Ishikawa (cell line): ENCODE measurements around the gene SLCO4A1.

Source experiments
- CEBPB ChIP-seq: IDR thresholded peaks from 2 replicates; pipeline ENCODE4 v1.6.1; 2012
- EGR1 ChIP-seq: IDR thresholded peaks from 2 replicates; pipeline ENCODE4 v1.6.1; 2012
- EP300 ChIP-seq: IDR thresholded peaks from 2 replicates; pipeline ENCODE4 v1.6.1; 2012; ENCODE audit warnings: borderline replicate concordance
- FOXM1 ChIP-seq: IDR thresholded peaks from 2 replicates; pipeline ENCODE4 v1.6.1; 2012; ENCODE audit warnings: low read depth, borderline replicate concordance
- MAX ChIP-seq: IDR thresholded peaks from 2 replicates; pipeline ENCODE4 v1.6.1; 2012
- TAF1 ChIP-seq: IDR thresholded peaks from 2 replicates; pipeline ENCODE4 v1.6.1; 2012; ENCODE audit warnings: low read depth, mild to moderate bottlenecking
- YY1 ChIP-seq: IDR thresholded peaks from 2 replicates; pipeline ENCODE4 v1.6.1; 2012; ENCODE audit warnings: low read depth
- ZBTB7A ChIP-seq: IDR thresholded peaks from 2 replicates; pipeline ENCODE4 v1.6.1; 2012; ENCODE audit warnings: low read depth
- TF ChIP-seq, protein P1 (sequence below): IDR thresholded peaks from 2 replicates; pipeline ENCODE4 v1.6.1; 2012; ENCODE audit warnings: low read depth, mild to moderate bottlenecking

DNA sequence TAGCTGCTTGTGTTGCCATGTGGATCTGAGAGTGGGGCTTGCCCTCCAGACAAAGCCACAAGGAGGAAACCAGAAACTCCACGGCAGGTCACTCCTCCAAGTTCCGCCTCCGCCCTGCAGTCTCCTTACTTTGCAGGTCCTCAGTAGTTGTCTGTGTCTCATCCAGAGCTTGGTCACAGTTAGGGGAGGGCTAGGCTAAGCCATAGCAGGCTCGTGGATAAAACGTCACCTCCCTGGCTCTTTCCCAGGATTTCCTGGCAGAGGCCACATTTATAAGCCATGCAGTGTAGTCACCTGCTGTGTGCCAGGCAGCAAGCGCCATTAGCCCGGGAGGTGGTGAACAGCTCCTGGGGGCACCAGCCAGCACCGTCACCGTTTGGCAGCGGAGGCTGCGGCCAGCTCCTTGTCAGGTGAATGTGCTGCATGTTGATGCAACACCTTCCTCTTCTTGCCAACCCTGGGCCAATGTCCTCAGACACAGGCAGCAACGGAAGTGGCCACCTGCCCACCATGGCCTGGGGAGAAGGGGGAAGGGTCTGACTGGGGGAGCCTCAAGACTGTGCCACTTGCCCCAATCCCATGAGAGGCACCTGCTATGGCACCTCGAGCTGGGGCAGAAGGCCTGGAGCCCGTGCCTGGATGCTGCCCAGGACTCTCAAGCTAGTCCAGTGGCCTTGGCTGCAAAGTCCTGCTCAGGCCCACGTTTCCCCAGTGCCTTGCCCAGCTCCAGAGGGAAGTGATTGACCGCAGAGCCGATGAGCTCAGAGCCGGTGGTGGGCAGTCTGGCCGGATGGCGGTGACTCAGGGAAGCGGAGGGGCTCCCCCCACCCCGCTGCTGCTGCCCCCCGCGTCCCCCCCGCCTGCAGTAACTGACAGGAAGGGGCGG lies 39.0 kb upstream of the SLCO4A1 start:
- TF ChIP-seq TAF1 = no peak
- TF ChIP-seq YY1 = no peak
- no peak for TF ChIP-seq EGR1
- no peak for TF ChIP-seq ZBTB7A
- TF ChIP-seq FOXM1 = no peak
- peak; percentile 46; the same call in 1 of the 2 replicates for TF ChIP-seq MAX
- TF ChIP-seq, protein P1, sequence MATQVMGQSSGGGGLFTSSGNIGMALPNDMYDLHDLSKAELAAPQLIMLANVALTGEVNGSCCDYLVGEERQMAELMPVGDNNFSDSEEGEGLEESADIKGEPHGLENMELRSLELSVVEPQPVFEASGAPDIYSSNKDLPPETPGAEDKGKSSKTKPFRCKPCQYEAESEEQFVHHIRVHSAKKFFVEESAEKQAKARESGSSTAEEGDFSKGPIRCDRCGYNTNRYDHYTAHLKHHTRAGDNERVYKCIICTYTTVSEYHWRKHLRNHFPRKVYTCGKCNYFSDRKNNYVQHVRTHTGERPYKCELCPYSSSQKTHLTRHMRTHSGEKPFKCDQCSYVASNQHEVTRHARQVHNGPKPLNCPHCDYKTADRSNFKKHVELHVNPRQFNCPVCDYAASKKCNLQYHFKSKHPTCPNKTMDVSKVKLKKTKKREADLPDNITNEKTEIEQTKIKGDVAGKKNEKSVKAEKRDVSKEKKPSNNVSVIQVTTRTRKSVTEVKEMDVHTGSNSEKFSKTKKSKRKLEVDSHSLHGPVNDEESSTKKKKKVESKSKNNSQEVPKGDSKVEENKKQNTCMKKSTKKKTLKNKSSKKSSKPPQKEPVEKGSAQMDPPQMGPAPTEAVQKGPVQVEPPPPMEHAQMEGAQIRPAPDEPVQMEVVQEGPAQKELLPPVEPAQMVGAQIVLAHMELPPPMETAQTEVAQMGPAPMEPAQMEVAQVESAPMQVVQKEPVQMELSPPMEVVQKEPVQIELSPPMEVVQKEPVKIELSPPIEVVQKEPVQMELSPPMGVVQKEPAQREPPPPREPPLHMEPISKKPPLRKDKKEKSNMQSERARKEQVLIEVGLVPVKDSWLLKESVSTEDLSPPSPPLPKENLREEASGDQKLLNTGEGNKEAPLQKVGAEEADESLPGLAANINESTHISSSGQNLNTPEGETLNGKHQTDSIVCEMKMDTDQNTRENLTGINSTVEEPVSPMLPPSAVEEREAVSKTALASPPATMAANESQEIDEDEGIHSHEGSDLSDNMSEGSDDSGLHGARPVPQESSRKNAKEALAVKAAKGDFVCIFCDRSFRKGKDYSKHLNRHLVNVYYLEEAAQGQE = no peak
- peak; percentile 59; the same call in 1 of the 2 replicates for TF ChIP-seq CEBPB
- peak; percentile 70 for TF ChIP-seq EP300
